Measurements from ENCODE around the gene PPOX.

The PPOX gene

GRCh38 chr1:161175771-161176453 lies 9.7 kb downstream of the PPOX start:
- no peak for DNase-seq (ENCODE audit: low read depth in 2 of 2)

GRCh38 chr1:161176468-161177111 lies 10.4 kb downstream of the PPOX start:
- DNase-seq (ENCODE audit: low read depth in 2 of 2) = no peak

GRCh38 chr1:161177112-161177935 lies 11.1 kb downstream of the PPOX start, which contains the start of gene B4GALT3:
Gene B4GALT3 (minus strand): TSS chr1:161177507. CDS start chr1:161176060, 1,447 bp downstream.
- peak; percentile 92 to 96 for DNase-seq (ENCODE audit: low read depth in 2 of 2)

GRCh38 chr1:161177936-161178244 lies 11.7 kb downstream of the PPOX start:
- no peak for DNase-seq (ENCODE audit: low read depth in 2 of 2)

- no peak for DNase-seq (ENCODE audit: low read depth in 2 of 2)
These were observed 13.5 kb downstream of the PPOX start for GRCh38 chr1:161179698-161180097.

GRCh38 chr1:161180639-161181038 lies 14.4 kb downstream of the PPOX start:
- no peak for DNase-seq (ENCODE audit: low read depth in 2 of 2)

GRCh38 chr1:161182214-161182613 lies 16.0 kb downstream of the PPOX start:
- DNase-seq (ENCODE audit: low read depth in 2 of 2) = no peak

- peak in 1 of 2 donors; percentile 44 for DNase-seq (ENCODE audit: low read depth in 2 of 2)
These were observed 19.1 kb downstream of the PPOX start for GRCh38 chr1:161185282-161185682.

GRCh38 chr1:161185732-161186311 lies 19.6 kb downstream of the PPOX start:
- no peak for DNase-seq (ENCODE audit: low read depth in 2 of 2)

- DNase-seq (ENCODE audit: low read depth in 2 of 2) = no peak
These were observed 21.1 kb downstream of the PPOX start for GRCh38 chr1:161187311-161187710.

GRCh38 chr1:161188381-161188780 lies 22.2 kb downstream of the PPOX start:
- DNase-seq (ENCODE audit: low read depth in 2 of 2) = no peak

- no peak for DNase-seq (ENCODE audit: low read depth in 2 of 2)
These were observed 22.8 kb downstream of the PPOX start for GRCh38 chr1:161189036-161189435.

- no peak for DNase-seq (ENCODE audit: low read depth in 2 of 2)
These were observed 24.8 kb downstream of the PPOX start for GRCh38 chr1:161190962-161191521.

GRCh38 chr1:161191971-161192370 lies 25.7 kb downstream of the PPOX start:
- DNase-seq (ENCODE audit: low read depth in 2 of 2) = no peak

GRCh38 chr1:161192476-161193465 lies 26.5 kb downstream of the PPOX start:
- peak in 1 of 2 donors; percentile 41 for DNase-seq (ENCODE audit: low read depth in 2 of 2)

GRCh38 chr1:161193561-161194235 lies 27.5 kb downstream of the PPOX start:
- DNase-seq (ENCODE audit: low read depth in 2 of 2) = no peak

- DNase-seq (ENCODE audit: low read depth in 2 of 2) = no peak
These were observed 28.9 kb downstream of the PPOX start for GRCh38 chr1:161195171-161195570.

GRCh38 chr1:161196111-161196510 lies 29.9 kb downstream of the PPOX start:
- DNase-seq (ENCODE audit: low read depth in 2 of 2) = no peak

- no peak for DNase-seq (ENCODE audit: low read depth in 2 of 2)
These were observed 30.6 kb downstream of the PPOX start for GRCh38 chr1:161196521-161197451.
